Measurements from ENCODE around the gene MCM8.

DNA sequence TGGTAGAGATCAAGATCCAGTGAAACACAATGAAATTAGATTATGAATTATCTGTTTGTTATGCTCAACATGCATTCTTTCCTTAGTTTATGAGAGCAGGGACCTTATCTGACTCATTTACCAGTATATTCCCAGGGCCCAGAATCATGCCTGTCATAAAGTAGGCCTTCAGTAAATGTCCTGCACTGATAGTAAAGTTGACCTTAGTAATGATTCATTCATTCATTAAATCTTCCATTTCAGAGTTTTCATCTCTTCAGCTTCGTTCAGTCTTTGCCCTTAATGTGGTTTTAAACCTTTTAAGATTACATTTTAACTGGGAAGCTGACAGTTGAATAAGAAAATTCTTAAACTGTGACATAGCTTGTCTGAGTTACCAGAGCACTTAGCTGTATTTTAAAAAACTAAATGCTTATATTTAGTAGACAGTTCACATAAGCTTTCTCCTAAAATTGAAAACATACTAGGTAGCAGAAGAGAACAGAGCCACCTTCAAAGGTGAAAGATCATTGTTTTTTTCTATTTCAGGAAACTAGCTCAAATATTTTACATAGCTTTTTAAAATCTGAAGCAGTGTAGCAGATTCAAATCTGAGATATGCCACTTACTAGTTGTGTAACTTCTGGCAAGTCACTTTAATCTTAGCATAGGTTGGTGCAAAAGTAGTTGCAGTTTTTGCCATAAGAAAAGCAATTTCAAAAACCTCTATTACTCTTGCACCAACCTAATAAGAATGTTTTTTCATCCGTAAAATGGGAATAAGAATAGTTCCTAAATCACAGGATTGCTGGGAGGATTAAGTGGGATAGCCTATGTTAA lies 41.4 kb downstream of the MCM8 start:
- no peak for TF ChIP-seq POLR2AphosphoS5 (IDR thresholded peaks at IDR 0.05; ENCODE audit: low read depth, low read length)
- no peak for TF ChIP-seq POLR2A (IDR thresholded peaks at IDR 0.05; ENCODE audit: low read depth, low read length)
- no peak for TF ChIP-seq TAF1 (IDR thresholded peaks at IDR 0.05; ENCODE audit: borderline replicate concordance, low read depth, low read length)

Data from GM12892 (cell line).